GM12892 (cell line): ENCODE data around the gene GNAT3.

Experiments
- DNase-seq: peaks from one replicate; pipeline ENCODE4 v3.0.0; 2011; ENCODE audit not compliant: insufficient read length
- FAIRE-seq: peaks from 2 replicates; lab custom pipeline; 2011; peaks lifted over from hg19 to GRCh38; lab: Jason Lieb, UNC
- POLR2A ChIP-seq: IDR thresholded peaks from 2 replicates; pipeline ENCODE4 v1.6.1; 2011; ENCODE audit warnings: low read depth, low read length, control low read depth
- POLR2AphosphoS5 ChIP-seq: IDR thresholded peaks from 2 replicates; pipeline ENCODE4 v1.6.1; 2011; ENCODE audit warnings: low read depth, low read length, control low read depth
- TAF1 ChIP-seq: IDR thresholded peaks from 2 replicates; pipeline ENCODE4 v1.6.1; 2011; ENCODE audit warnings: low read depth, mild to moderate bottlenecking, control low read depth, low read length, borderline replicate concordance

The GNAT3 gene

DNA sequence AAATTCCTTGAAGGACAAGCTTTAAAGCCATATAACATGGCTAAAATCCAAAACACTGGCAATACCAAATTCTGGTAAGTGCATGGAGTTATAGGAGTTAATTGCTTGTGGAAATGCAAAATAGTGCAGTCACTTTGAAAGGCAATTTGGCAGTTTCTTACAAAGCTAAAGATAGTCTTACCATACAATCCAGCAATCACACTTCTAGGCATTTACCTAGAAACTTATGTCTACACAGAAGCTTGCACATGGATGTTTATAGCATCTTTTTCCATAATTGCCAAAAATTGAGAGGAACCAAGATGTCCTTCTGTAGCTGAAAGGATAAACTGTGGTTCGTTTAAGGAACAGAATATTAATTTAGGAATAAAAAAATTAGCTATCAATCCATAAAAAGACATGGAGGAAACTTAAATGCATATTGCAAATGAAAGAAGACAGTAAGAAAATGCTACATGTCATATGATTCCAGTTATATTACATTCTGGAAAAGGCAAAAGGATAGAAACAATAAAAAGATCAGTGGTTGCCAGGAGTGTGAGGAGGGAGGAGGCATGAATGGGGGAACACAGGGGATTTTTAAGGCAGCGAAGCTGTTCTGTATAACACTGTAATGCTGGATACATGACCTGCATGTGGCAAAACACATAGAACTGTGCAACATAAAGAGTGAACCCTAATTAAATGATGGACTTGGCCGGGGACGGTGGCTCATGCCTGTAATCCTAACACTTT lies 51.9 kb downstream of the GNAT3 start:
- FAIRE-seq (no peak), DNase-seq (no peak)
- TF ChIP-seq TAF1 = no peak
- TF ChIP-seq POLR2A = no peak
- no peak for TF ChIP-seq POLR2AphosphoS5

GRCh38 chr7:80458822-80459725 lies 52.8 kb downstream of the GNAT3 start:
- TF ChIP-seq POLR2AphosphoS5 = no peak
- TF ChIP-seq TAF1 = no peak
- TF ChIP-seq POLR2A = no peak
- no peak for DNase-seq
- no peak for FAIRE-seq

DNA sequence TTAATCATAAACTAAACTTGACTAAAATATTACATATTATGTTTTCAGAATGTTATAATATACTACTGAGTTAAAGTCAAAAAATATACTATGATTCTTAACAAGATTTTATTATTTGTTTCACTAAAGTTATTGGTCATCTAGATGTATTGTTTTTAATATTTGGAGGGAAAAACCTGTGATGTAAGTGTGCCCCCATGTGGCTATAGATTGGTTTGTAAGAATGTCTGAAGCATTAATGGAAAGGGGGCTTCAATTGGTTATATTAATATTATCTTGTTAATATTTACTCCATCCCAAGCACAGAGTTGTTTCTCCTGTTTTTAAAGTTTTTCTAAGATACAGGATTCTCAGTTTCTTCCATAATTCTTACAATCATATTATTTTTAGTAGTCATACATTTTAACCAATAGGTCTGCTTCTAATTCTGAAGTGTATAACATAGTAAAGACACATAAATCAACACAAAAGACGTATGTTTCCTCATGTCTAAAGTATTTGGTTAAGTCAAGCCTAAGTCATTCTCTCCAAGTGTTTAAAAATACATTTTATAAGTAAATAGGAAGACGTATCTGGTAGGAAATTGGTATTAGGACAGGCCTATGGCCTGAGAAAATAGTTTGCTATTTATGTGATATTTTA lies 58.0 kb downstream of the GNAT3 start:
- no peak for DNase-seq

GRCh38 chr7:80450621-80451308 lies 61.1 kb downstream of the GNAT3 start:
- FAIRE-seq (no peak), DNase-seq (no peak)
- TF ChIP-seq POLR2AphosphoS5 = no peak
- TF ChIP-seq POLR2A = no peak

More for the DNA sequence above, 58.0 kb downstream of the GNAT3 start:
- no peak for TF ChIP-seq POLR2A
- no peak for TF ChIP-seq POLR2AphosphoS5
- TF ChIP-seq TAF1 = no peak
- no peak for FAIRE-seq

DNA sequence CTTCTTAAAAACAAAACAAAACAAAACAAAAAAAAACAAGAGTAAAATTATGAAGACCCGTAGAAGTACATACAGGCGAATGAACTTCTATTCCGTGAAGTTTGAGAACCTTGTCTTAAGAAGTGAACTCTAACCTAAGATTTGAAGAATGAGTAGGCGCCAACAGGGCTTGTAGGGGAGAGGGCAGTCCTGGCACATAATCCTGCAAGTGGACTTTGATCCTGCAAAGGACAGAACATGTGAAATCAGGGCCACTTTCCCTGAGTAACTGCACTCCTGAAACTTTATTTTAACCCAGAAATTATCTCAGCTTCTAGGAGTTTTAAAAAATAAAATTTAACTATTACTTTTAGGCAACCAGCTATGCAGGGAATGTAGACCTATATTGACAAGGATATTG lies 62.0 kb downstream of the GNAT3 start:
- TF ChIP-seq TAF1 (no peak), POLR2AphosphoS5 (no peak), POLR2A (no peak)
- DNase-seq (no peak), FAIRE-seq (no peak)

DNA sequence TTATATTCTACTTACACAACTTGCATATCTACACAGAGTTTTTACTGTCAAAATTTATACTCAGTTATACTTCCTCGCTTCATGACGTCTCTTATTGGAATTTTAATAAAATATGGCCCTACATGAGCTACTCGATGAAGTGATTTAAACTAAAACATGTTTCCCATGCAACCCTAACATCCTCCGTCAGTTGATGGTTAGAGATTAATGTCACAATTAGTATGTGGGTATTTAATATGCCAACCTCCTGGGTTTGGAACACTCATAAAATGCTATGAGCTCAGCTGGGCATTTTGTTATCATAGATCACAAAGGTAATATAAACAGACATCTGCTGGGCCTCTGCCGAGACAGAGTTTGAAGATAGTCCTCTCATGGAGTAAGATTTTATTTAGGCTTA lies 66.5 kb downstream of the GNAT3 start:
- TF ChIP-seq POLR2A (no peak), POLR2AphosphoS5 (no peak), TAF1 (no peak)
- DNase-seq (no peak), FAIRE-seq (no peak)

DNA sequence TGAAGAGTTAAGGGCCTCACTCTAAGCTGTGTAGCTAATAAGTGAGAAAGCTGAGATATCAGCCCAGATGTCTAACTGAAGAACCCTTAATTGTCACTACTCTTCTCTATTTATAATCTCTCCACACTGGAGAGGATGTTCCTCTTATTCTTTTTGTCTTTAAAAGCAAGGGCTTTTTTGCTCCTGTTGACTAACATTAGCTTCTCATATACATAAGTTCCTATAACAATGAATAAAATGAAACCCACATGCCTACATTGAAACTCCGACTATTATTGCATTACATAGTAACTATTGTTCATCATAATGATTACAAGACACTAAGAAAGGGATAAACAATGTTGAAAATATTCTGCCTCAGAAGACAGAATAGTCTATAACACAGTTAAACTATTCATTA lies 67.1 kb downstream of the GNAT3 start:
- DNase-seq (no peak), FAIRE-seq (no peak)
- TF ChIP-seq POLR2A (no peak), TAF1 (no peak), POLR2AphosphoS5 (no peak)

DNA sequence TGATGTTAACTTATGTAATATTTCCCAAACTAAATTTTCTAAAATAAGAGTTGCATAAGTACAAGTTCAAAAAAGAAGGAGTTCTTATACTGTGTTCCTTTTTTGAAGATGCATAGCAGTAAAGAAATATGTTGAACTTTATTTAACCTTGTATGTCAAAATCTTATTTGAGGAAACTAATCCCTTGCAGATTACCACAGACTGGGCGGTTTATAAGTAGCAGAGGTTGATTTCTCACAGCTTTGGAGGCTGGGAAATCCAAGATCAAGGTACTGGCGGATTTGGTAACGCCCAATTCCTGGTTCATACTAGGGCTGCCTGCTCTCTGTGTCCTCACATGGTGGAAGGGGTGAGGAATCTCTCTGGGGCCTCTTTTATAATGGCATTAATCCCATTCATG lies 68.5 kb downstream of the GNAT3 start:
- FAIRE-seq (no peak), DNase-seq (no peak)
- TF ChIP-seq POLR2A (no peak), TAF1 (no peak), POLR2AphosphoS5 (no peak)

DNA sequence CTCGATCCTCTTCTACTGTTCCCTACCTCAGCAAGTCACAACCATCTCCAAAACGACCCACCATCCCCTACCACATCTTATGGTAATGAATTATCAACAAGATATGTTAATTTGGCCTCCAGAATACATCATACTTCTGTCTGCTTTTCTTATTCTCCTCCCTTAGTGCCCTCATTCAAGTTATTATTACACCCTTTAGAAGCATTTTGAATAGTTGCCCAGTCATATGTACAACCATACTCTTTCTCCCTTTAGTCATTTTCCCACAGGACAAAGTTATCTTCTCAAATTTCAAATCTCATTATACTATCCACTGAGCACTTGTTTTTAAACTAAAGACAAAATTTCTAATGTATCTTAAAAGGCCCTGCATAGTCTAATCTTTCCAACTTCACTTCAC lies 71.0 kb downstream of the GNAT3 start:
- TF ChIP-seq POLR2A (no peak), TAF1 (no peak), POLR2AphosphoS5 (no peak)
- FAIRE-seq (no peak), DNase-seq (no peak)

DNA sequence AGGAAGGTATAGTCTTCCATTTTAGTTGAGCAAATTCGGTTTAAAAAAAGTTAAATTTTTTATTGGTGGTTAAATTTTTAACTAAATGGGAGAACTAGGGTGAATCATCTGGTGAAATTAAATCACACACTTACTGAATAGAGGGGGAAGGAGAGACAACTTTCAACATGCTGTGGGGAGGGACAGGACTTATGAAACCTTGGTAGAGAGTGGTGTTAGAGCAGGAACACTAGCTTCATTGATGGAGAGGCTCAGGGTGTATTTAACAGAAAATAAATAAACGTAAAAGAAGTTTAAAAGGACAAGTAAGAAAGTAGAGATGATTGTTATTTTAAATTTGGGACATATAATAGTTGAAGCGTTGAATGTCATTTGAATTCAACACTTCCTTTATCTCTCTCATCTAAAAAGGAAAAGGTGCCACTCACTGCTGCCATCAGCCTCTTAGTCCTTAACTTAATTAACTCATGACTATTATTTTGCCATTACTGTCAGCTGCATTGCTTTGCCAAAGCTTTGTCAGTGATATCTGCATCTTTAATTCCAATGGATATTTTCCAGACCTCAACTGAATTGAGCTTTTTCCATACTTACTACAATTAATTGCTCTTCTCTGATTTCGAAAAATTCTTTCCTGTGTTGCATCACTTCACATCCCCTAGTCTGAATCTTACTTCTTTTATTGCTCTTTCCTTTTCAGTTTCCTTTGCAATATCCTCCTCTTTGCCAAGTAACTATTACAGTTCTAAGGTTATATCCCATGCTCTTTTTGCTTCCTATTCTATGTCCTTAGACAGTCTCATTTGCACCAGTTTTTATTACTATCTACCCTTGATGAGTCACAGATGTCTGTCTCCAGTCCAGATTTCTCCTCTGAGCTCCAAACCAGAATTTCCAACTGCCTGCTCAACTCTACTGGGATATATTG lies 71.7 kb downstream of the GNAT3 start:
- TF ChIP-seq TAF1 (no peak), POLR2A (no peak)
- DNase-seq (no peak), FAIRE-seq (no peak)

- no peak for TF ChIP-seq POLR2AphosphoS5
- no peak for TF ChIP-seq POLR2A
- TF ChIP-seq TAF1 = no peak
- DNase-seq (no peak), FAIRE-seq (no peak)
Measured at GRCh38 chr7:80435521-80435920, 76.3 kb downstream of the GNAT3 start.
